ENCODE results near the gene HBP1. TPM values are rescaled to one million over a fixed set of nuclear protein-coding genes. Genes with fewer than 3 reads are reported as not detected.
"Not testable (repeated sequence)": the region's sequence is repeated elsewhere in the genome, so short reads cannot be mapped to it uniquely, and the experiment has no call there.

HBP1 gene, protein sequence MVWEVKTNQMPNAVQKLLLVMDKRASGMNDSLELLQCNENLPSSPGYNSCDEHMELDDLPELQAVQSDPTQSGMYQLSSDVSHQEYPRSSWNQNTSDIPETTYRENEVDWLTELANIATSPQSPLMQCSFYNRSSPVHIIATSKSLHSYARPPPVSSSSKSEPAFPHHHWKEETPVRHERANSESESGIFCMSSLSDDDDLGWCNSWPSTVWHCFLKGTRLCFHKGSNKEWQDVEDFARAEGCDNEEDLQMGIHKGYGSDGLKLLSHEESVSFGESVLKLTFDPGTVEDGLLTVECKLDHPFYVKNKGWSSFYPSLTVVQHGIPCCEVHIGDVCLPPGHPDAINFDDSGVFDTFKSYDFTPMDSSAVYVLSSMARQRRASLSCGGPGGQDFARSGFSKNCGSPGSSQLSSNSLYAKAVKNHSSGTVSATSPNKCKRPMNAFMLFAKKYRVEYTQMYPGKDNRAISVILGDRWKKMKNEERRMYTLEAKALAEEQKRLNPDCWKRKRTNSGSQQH
- 65.8 TPM for total RNA-seq
- long read RNA-seq, transcript HBP1-208 (11 exons, 2,704 nt) = major isoform, 16 of 32 reads
- long read RNA-seq, partial matches to known transcripts = 6 of 32 reads
- long read RNA-seq, other reads (novel, unspliced or antisense) = 6 of 32 reads

DNA sequence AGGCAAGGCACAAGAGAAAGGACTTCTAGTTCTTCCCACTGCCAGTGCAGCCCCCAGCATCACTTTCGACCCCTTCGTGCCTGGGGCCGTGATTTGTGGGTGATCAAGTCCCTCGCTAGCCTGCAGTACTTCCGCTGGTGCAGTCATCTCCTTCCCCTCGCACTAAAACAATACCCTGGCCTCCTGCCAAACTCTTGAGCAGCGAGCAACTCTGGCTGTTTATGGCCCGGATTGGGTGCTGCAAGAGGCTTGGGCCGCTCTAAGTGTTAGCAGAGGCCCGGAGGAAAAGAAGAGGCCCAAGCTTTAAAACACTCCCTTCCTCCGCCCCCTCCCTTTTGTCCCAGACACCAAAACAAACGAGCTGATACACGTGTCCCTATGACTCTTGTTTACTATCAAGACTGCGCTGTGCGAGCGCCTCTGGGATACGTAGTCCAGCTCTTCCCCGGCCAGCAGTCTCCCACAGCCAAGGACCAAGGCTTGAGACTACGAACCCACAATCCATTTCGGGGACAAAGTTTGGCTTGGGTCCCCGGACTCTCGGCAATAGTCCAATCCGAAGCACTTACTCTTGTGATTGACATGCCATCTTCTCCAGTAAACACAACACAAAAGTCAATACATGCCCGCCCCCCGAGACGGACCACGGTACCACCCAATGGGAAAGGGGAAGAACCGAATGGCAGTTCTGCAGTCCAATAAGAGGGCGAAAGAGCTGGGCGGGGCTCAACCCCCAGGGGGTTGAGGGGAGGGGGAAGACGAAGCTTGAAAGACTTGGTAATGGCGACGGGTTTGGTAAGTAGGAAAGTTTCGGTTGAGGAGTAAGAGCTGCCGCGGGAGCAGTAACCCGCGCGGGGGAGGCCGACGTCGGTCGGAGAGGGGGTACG, at the start of gene HBP1:
TSS of gene HBP1 (plus strand) at position 771 of the 887 bp plus-strand sequence. CDS start 10,891 bp downstream, outside the sequence.
- peak; percentile 98 for DNase-seq (ENCODE audit: missing footprints)
- peak; percentile 95 for ATAC-seq
- intact Hi-C loops (cut with DNase I) = loop anchor here (1.0 to 5.0 kb wide), 3 partner anchors 506 to 1096 kb away; partner anchors contain the start of genes CCDC71L and DLD

DNA sequence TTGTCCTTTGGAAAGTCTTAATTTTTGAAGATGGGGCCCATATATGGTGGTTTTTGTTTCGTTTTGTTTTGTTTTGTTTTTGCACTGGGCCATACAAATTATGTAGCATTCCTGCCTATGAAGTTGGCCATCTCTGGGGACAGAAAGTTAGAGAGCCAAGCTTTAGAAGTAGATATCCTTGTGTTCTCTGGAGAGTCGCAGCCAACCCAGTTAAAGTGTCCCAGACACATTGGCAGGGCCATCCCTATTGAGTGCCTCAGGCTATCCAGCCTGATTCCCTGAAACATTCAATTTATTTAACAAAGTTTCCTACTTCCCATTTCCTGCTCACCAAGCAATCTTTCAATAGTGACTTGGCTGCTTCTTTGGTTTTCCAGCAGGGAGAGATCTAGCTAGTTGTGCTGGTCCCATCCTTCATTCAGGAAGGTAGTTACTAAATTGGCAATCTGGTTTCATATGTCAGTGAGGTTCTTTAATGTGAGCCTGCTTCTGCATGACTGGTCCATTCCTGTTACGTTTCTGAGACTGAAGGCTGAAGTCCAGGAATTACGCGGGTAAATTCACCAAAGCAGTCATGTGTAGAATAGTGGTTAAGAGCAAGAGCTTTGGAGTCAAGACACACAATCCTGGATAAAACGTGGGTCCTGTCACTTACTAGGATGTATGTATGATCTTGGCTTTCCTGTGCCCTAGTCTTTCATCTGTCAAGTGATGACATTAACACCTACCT, 49.3 kb upstream of the HBP1 start:
- DNase-seq (ENCODE audit: missing footprints) (no peak), ATAC-seq (peak; percentile 34)
- intact Hi-C loops (cut with DNase I) = no loop called here

DNA sequence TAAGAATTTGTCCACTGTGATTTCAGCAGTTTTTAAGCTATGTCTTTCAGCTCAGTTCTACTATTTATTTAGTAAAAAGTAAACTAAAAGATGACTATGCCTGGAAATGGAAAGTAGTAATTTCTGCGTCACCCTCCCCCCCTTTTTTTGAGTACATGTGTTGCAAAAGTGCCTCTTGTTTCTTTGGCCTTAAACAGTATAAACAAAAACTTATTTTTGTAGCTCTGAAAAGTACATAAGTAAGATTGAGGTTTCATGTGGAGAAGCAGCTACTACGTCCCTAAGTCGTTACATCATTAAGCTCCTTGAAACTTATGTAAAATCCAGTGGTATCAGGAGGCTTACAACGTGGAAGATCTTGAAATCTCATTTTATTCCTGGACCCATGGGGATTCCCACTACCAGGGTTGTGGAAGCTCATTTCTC, 46.3 kb upstream of the HBP1 start:
- DNase-seq (ENCODE audit: missing footprints) = no peak
- intact Hi-C loops (cut with DNase I) = no loop called here
- no peak for ATAC-seq

DNA sequence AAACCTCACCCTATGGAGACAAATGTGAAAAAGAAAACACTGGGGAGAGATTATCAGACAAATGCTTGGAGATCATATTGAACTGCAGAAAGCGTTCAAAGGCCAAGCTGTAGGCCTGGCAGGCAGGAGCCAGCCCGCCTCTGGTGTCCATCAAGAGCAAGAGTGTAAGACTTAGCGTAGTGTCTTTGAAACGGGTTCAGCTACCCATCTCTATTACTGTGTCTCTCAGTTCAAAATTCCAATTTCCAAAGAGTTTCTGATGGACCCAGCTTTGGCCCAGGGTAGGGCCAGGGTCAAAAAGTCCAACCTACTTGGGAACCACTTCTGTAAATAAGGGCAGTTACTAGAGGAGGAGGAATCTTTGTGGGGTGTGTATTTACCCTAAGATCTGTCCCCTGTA, 45.4 kb upstream of the HBP1 start:
- DNase-seq (ENCODE audit: missing footprints) (no peak), ATAC-seq (no peak)

DNA sequence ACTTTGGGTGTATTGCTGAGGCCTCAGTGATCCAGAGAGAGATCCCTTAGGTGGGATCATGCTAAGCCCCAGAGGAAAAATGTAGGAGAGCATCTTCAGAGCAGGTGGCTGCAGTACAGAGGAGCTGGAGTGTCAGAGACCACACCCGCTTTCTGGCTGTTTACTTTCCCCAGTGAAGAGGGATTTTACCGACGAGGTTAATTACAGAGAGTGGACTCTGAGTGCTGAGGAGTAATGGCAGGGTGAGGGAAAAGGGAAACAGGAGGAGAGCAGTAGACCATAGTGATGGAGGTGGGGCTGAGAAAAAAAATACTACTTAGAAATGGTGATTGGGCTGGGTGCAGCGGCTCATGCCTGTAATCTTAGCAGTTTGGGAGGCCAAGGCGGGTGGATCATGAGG, 43.3 kb upstream of the HBP1 start:
- ATAC-seq (no peak), DNase-seq (ENCODE audit: missing footprints) (no peak)
- intact Hi-C loops (cut with DNase I) = no loop called here

More for the DNA sequence above, 45.4 kb upstream of the HBP1 start:
- intact Hi-C loops (cut with DNase I) = no loop called here

DNA sequence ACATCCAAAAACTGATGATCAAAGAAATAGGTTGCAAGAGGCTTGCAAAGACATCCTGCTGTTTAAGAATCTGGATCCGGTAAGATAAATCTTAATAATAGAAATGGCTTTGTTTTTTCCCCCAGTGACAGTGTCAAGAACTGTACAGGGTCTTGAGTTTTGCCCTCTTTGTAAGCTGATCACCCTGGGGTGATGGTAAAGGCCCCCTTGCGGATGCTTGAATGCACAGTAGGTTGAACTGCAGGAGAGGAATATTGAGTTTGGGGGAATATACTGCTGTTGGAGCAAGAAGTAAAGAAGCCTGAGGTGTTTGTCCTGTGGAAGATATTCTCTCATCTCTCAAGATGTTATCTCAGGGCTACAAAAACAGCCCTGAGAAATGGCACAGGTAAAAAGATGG, 40.6 kb upstream of the HBP1 start:
- intact Hi-C loops (cut with DNase I) = no loop called here
- ATAC-seq = no peak
- no peak for DNase-seq (ENCODE audit: missing footprints)

DNA sequence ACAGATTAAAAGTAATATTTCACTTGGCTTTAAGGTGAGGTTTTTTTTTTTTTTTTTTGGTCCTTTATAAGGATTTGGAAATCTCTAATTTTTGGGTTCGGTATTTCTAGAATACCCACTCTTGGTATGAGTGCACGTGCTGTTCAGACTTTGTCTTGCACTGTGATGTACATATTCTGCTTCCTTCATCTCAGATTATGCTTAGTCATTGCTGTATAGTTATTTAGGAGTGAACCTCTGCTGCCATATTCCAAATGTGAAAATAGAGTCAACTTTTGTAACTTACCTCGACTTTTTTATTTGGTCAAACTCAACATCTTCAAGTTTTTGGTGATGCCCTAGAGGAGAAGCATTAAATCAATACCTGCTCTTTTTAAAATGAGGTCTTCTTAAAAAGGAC, 40.1 kb upstream of the HBP1 start:
- intact Hi-C loops (cut with DNase I) = no loop called here
- DNase-seq (ENCODE audit: missing footprints) (no peak), ATAC-seq (no peak)

DNA sequence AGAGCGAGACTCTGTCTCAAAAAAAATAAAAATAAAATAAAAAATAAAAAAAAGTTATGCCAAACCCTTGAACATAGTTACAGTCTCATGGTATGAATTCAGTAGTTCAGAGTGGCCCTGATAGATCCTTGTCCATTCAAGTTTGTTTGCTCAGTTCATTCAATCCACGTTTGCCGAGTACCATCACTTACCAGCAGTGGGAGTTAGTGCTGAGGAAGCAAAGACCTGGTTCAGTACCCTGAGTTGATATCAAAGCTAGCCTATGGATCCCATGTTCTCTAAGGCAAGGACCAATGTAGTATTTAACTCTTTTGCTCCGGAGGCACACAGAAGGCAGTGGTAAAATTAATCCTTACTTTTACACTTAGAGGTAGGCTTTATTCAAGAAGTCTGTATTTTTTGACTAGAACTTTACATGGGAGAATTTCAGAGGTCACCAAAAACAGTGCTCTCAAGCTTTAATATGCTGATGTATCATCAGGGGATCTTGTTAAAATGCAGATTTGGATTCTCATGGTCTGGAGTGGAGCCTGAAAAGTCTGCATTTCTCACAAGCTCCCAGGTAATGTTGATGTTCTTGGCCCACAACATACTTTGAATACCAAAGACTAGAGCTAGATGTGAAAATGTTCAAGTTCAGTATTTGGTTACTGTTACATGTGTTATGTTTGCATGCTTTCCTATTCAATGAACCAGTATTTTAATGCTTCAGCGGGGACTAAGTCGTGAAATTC, 38.1 kb upstream of the HBP1 start:
- DNase-seq (ENCODE audit: missing footprints) (no peak), ATAC-seq (no peak)
- intact Hi-C loops (cut with DNase I) = no loop called here

DNA sequence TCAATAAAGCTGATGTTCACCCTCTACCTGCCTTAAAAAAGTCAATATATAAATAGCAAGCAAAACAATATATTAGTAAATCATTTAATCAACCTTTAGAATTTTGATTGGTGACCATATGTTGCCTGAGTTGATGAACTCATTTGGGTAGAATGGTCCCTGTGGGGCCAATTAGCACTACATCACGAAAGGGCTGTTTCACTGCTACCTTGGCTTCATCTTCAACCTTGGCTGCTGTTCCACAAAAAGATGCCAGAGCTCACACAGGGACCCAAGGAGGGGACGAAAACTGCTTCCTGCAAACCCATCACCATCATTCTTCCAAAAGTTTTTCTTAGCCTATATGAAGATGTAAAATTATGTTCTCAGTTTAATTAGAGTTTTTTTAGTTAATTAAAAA, 35.4 kb upstream of the HBP1 start:
- ATAC-seq = no peak
- no peak for DNase-seq (ENCODE audit: missing footprints)
- intact Hi-C loops (cut with DNase I) = no loop called here

DNA sequence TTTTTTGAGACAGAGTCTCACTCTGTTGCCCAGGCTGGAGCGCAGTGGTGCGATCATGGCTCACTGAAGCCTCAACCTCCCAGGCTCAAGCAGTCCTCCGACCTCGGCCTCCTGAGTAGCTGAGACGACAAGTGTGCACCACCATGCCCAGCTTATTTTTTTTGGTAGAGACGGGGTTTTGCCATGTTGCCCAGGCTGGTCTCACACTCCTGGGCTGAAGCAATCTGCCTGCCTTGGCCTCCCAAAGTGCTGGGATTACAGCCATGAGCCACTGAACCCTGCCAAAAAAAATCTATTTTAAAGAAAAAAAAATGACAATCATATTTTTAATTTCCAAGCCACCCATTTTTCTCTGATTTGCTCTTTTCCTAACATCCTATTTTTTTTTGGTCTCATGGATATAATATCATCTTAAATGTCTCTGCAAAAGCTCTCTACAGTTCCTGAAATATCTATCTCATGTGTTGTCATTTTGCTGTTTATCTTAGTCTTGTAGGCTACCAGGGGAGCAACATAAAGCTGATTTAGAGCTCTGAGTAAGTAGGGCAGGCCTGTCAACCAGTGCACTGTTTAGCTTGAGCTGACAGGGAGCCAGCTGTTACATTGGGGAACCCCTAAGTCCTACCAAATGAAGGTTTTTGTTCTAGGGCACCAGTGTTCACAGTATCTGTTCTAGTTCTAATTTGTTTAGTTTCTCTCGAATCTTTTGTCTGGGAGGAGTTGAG, 29.9 kb upstream of the HBP1 start:
- no peak for DNase-seq (ENCODE audit: missing footprints)
- no peak for ATAC-seq
- intact Hi-C loops (cut with DNase I) = no loop called here

DNA sequence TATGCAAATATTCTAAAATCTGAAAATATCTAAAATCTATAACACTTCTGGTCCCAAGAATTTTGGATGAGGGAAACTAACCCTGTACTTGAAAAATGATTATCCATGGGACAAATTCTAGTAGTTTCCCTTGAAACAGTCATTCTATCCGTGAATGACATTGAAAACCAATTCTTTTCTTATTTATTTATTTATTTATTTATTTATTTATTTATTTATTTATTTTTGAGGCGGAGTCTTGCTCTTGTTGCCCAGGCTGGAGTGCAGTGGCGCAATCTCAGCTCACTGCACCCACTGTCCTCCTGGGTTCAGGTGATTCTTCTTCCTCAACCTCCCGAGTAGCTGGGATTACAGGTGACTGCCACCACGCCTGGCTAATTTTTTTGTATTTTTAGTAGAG, 24.9 kb upstream of the HBP1 start:
- intact Hi-C loops (cut with DNase I); DNase-seq (ENCODE audit: missing footprints); ATAC-seq: not testable (repeated sequence)

DNA sequence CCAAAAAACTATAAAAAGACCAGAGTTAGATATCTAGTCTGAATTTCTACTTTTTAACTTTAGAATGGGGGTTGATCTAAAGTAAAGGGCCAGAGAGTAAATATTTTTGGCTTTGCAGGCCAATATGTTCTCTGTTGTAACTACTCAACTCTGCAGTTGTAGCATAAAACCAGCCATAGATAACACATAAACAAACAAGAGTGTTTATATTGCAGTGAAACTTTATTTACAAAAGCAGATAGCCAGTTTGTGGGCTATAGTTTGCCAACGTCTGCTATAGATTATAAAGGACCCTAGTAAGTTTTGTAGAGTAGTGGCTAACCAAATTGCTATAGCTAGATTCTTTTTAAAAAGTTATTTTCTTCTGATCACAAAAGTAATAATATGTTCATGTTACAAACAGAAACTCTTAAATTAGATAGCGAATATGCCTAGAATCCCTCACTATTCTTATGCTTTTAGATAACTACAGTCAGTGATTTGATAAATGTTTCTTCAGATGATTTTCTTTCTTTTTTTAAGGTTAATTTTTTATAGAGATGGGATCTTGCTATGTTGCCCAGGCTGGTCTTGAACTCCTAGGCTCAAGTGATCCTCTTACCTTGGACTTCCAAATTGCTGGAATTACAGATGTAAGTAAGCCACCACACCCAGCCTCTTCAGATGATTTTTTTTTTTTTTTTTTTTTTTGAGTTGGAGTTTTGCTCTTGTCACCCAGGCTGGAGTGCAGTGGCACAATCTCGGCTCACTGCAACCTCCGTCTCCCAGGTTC, 23.6 kb upstream of the HBP1 start:
- DNase-seq (ENCODE audit: missing footprints) (no peak), ATAC-seq (no peak)
- intact Hi-C loops (cut with DNase I) = no loop called here

DNA sequence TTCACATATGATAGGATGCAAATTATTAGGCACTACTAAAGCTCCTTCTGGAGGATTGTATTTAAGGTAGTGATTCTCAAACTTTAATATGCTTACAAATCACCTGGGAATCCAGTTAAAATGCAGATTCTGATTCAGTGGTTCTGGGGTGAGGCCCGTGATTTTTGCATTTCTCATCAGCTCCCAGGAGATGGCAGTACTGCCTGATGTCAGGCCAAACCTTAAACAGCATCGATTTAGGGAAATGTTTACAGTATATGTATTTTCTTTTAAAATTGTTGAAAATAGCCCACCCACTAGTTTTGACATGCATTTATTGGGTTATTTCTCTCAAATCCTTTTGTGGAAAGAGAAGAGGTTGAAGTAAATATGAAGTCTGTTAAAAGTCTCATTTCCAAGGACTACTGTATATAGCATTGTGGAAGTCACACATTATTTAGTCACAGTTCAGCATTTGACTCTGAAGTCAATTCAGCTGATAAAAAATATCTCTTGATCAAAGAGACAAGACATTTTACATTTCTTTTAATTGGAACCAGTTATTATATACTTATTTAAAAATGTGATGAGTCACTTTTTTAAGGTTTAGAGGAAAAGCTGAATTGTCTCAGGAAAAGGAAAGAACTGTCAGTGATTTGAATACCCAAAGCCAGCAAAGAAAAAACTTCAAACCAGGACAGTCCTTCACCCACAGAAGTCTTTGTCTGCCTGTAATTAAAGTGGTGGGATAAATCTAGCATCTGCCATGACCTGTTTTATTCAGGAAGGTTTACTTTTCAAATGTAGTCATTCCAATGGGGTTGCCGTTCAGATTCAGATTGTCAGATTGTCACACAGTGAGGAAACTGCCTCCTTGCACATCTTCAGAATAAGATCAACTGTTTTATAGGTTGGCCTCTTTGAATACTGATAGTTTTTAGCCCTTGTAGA, 21.1 kb upstream of the HBP1 start:
- intact Hi-C loops (cut with DNase I) = no loop called here
- ATAC-seq (peak; percentile 72), DNase-seq (ENCODE audit: missing footprints) (no peak)

DNA sequence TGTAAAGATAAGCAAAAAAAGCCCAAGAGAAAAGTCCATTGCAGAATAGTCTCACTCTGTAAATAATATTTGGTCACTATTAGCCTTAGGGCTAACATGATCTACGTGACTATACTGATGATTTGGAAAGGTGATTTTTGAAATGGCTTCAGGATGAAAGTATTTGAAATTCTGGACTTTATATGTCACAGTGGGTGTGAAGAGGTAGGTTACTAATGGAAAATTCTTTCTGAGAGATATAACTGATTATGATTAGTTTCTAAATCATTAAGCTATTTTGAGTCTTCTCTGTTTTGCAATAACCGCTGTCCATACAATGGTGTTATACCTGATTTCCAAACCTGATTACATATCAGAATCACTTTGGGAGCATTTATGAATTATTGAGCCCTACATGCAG, 20.1 kb upstream of the HBP1 start:
- no peak for ATAC-seq
- DNase-seq (ENCODE audit: missing footprints) = no peak
- intact Hi-C loops (cut with DNase I) = no loop called here

DNA sequence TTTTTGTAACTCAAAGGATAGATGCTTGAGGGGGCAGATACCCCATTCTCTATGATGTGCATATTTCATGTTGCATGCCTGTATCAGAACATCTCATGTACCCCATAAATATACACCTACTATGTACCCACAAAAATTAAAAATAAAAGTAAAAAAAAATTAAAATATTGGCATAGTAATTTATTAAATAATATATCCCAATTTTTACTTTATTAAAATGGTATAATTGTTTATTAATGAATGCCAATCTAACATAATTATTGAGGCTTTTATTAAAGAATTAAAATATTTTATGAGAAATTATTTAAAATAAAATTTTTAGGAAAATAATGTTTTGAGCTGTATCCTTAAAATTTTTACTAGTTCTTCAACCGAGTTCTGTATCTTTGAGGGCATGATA, 18.9 kb upstream of the HBP1 start:
- no peak for ATAC-seq
- no peak for DNase-seq (ENCODE audit: missing footprints)
- intact Hi-C loops (cut with DNase I) = loop anchor here (1.0 kb wide), 1 partner anchor 203 kb away; no protein-coding TSS in a partner anchor

All from Right ventricle myocardium inferior (tissue), 1 donor.